Muscle layer of colon (tissue), 2 donors: ENCODE measurements around the gene EYS.

Experiments used
- H3K27ac ChIP-seq: one replicate; pipeline ENCODE4 v1.7.0; 2013; ENCODE audit warnings: low read depth, mild to moderate bottlenecking, low read length, moderate library complexity
- H3K27me3 ChIP-seq, 2 donors: one replicate each; pipeline ENCODE4 v1.7.0; 2013; ENCODE audit warnings: low read length in 2 of 2, mild to moderate bottlenecking in 2 of 2; ENCODE audit not compliant: insufficient read depth in 2 of 2, control insufficient read depth in 1 of 2
- H3K36me3 ChIP-seq: one replicate; pipeline ENCODE4 v1.7.0; 2013; ENCODE audit warnings: mild to moderate bottlenecking, low read length; ENCODE audit not compliant: insufficient read depth
- H3K4me1 ChIP-seq: one replicate; pipeline ENCODE4 v1.7.0; 2013; ENCODE audit warnings: mild to moderate bottlenecking, low read length; ENCODE audit not compliant: insufficient read depth
- H3K4me3 ChIP-seq, 2 donors: one replicate each; pipeline ENCODE4 v1.7.0; 2013; ENCODE audit warnings: low read length in 2 of 2, low read depth in 1 of 2, mild to moderate bottlenecking in 1 of 2, moderate library complexity in 1 of 2
- H3K9ac ChIP-seq: one replicate; pipeline ENCODE4 v1.7.0; 2013; ENCODE audit warnings: low read length
- H3K9me3 ChIP-seq: one replicate; pipeline ENCODE4 v1.7.0; 2013; ENCODE audit warnings: mild to moderate bottlenecking, low read length
- donor health status: abdominal sarcoma.
- donor health status: Adenocarcinoma of cecum.

EYS gene

GRCh38 chr6:65149841-65150240 lies 557.2 kb downstream of the EYS start:
- no peaks in the 10 kb centered on the region for H3K4me1 ChIP-seq

GRCh38 chr6:65148839-65149238 lies 558.2 kb downstream of the EYS start:
- no peaks in the 10 kb centered on the region for H3K36me3 ChIP-seq
- no peaks in the 10 kb centered on the region for H3K9me3 ChIP-seq
- no peak overlapping the region for H3K4me3 ChIP-seq

More at GRCh38 chr6:65149841-65150240, 557.2 kb downstream of the EYS start:
- Histone ChIP-seq H3K27ac (no peak overlapping the region), H3K4me3 (no peak overlapping the region), H3K9ac (no peak overlapping the region), H3K9me3 (no peaks in the 10 kb centered on the region), H3K36me3 (no peaks in the 10 kb centered on the region), H3K27me3 (no peaks in the 10 kb centered on the region)

GRCh38 chr6:65135567-65135966 lies 571.5 kb downstream of the EYS start:
- Histone ChIP-seq H3K27me3 (no peaks in the 10 kb centered on the region), H3K4me3 (no peak overlapping the region), H3K27ac (no peak overlapping the region), H3K36me3 (no peaks in the 10 kb centered on the region), H3K9me3 (no peaks in the 10 kb centered on the region), H3K9ac (no peak overlapping the region), H3K4me1 (no peaks in the 10 kb centered on the region)

More at GRCh38 chr6:65148839-65149238, 558.2 kb downstream of the EYS start:
- H3K4me1 ChIP-seq: no peaks in the 10 kb centered on the region
- no peak overlapping the region for H3K9ac ChIP-seq
- no peaks in the 10 kb centered on the region for H3K27me3 ChIP-seq
- H3K27ac ChIP-seq: no peak overlapping the region

DNA sequence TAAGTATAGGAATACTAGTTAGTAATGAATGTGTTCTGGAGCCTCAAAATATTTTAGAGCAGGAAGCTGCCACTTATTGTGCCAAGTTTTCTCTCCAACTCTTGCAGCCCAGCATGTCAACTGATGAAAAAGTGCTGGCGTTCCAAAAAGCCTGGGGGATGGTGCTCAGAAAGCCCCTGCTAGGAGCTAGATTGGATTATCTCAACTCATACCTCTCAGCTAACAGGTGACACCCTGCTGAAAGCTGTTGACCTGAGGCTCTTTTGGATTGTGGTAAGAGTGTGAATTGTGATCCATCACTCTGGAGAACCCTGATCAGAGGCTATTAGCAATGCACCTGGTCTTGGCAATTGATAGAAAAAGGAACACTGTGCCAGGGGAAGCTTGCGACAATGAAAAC lies 580.4 kb downstream of the EYS start:
- H3K27ac ChIP-seq: no peak overlapping the region
- no peaks in the 10 kb centered on the region for H3K27me3 ChIP-seq
- H3K4me1 ChIP-seq: no peaks in the 10 kb centered on the region
- H3K4me3 ChIP-seq: no peak overlapping the region
- H3K36me3 ChIP-seq: no peaks in the 10 kb centered on the region
- no peak overlapping the region for H3K9ac ChIP-seq
- H3K9me3 ChIP-seq: no peaks in the 10 kb centered on the region

DNA sequence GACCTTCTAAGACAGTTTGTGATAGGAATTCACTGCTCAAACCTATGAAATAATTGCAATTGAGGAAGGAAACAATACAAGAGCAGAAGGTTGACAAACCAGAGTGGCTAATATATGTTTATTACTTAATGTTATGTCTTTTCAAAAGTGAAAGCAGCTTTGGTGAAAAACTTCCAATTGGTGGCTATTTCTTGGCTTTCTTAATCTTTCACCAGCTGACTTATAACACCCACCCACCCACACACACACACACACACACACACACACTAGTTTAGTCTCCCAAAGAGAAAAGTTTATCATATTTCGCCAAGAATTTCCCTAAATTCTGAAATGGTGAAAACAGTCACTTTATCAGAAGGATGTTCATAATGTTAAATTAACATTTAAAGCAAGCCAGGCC lies 583.5 kb downstream of the EYS start:
- Histone ChIP-seq H3K27ac (no peak overlapping the region), H3K27me3 (no peaks in the 10 kb centered on the region), H3K36me3 (no peaks in the 10 kb centered on the region), H3K9ac (no peak overlapping the region), H3K4me1 (no peaks in the 10 kb centered on the region), H3K4me3 (no peak overlapping the region), H3K9me3 (no peaks in the 10 kb centered on the region)

DNA sequence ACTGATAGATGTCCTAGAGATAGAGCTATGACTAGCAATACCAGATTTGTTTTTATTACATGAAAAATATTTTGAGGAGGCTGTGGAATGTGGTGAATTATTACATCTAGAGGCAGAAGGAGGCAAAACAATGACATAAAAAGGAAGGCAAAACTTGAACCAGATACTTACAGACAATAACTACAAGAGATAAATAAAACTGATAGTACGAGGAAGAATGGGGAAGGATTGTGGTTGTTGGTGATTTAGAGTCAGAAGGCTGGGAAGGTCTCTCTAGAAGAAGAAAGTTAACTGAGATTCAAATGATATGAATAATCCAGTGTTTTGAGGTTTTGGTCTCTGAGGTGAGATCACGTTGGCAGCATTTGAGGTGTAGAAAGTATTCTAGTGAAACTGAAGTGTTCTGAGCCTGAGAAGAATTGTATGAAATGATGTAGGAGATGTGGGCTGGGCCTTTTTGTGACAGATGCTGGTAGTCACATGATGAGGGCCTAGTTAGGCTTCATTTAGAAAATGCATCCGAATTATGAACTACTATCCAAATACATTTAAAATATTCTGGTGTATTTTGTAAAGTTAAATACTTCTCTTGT lies 589.1 kb downstream of the EYS start:
- H3K4me3 ChIP-seq: no peak overlapping the region
- no peaks in the 10 kb centered on the region for H3K9me3 ChIP-seq
- no peak overlapping the region for H3K9ac ChIP-seq
- no peak overlapping the region for H3K27ac ChIP-seq
- H3K36me3 ChIP-seq: no peaks in the 10 kb centered on the region
- H3K27me3 ChIP-seq: no peaks in the 10 kb centered on the region
- no peaks in the 10 kb centered on the region for H3K4me1 ChIP-seq

DNA sequence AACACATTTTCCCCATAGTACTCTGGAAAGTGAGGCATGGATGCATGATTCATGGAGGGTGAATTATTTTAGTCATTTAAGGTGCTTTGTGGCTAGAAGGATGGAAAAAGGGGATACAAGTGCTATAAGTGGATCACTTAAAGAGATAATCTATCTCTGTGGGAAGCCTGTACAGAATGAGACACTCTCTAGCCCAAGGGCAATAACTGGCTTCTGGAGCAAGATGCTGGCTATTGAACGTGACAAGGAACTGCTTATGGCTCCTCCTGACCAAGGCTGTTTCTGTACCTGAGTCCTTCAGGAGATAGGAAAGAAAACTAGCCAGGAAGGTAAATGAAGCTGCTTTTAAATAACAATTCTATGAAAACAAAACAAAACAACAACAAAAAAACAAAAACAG lies 590.7 kb downstream of the EYS start:
- Histone ChIP-seq H3K36me3 (no peaks in the 10 kb centered on the region), H3K27ac (no peak overlapping the region), H3K27me3 (no peaks in the 10 kb centered on the region), H3K4me1 (no peaks in the 10 kb centered on the region), H3K9me3 (no peaks in the 10 kb centered on the region), H3K4me3 (no peak overlapping the region), H3K9ac (no peak overlapping the region)

- H3K4me1 ChIP-seq: no peaks in the 10 kb centered on the region
- H3K36me3 ChIP-seq: no peaks in the 10 kb centered on the region
- H3K9me3 ChIP-seq: no peaks in the 10 kb centered on the region
- H3K27me3 ChIP-seq: no peaks in the 10 kb centered on the region
- no peak overlapping the region for H3K9ac ChIP-seq
- no peak overlapping the region for H3K4me3 ChIP-seq
- H3K27ac ChIP-seq: no peak overlapping the region
Observed at GRCh38 chr6:65113581-65113980, 593.4 kb downstream of the EYS start.

DNA sequence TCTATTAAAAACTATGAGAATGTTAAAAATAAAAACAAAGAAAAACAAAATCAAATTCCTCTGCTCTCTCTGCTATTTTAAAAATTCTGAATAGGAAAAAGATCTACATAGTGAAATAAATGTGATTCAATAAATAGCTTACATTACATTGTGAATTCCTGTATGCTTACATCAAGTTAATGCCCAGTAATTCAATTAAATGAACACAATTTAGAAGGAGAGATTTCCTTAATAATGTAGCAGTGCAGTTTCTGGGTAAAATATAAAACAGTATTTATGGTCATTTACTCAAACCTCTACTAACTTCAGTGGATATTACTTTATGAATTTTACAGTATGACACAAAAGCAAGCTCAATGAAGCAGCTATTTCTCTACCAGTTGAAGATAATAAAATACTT lies 594.6 kb downstream of the EYS start:
- no peaks in the 10 kb centered on the region for H3K9me3 ChIP-seq
- H3K4me1 ChIP-seq: no peaks in the 10 kb centered on the region
- H3K9ac ChIP-seq: no peak overlapping the region
- H3K36me3 ChIP-seq: no peaks in the 10 kb centered on the region
- H3K4me3 ChIP-seq: no peak overlapping the region
- H3K27me3 ChIP-seq: no peaks in the 10 kb centered on the region
- no peak overlapping the region for H3K27ac ChIP-seq

DNA sequence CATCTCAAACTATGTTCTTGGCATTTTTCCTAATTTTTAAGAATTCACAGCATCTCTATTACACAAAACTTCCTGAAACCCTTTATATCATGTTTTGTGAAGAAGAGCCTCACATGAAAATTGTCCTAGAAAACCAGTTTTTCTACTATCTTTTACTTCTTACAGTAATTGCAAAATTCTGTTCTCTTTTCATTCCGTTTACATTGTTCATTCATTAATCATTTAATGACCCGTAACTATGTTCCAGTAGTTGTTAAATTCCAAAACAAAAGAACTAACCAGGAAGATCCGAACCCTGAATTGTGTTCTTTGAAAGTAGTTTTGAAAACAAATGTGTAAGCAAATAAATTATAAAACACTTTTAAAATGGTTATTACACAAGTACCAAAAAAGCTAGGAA lies 597.0 kb downstream of the EYS start:
- Histone ChIP-seq H3K9me3 (no peaks in the 10 kb centered on the region), H3K4me1 (no peaks in the 10 kb centered on the region), H3K36me3 (no peaks in the 10 kb centered on the region), H3K27me3 (no peaks in the 10 kb centered on the region), H3K4me3 (no peak overlapping the region), H3K9ac (no peak overlapping the region), H3K27ac (no peak overlapping the region)

- H3K27ac ChIP-seq: no peak overlapping the region
- H3K9ac ChIP-seq: no peak overlapping the region
- no peaks in the 10 kb centered on the region for H3K9me3 ChIP-seq
- no peaks in the 10 kb centered on the region for H3K4me1 ChIP-seq
- H3K27me3 ChIP-seq: no peaks in the 10 kb centered on the region
- H3K4me3 ChIP-seq: no peak overlapping the region
- no peaks in the 10 kb centered on the region for H3K36me3 ChIP-seq
Observed at GRCh38 chr6:65098349-65098748, 608.7 kb downstream of the EYS start.

DNA sequence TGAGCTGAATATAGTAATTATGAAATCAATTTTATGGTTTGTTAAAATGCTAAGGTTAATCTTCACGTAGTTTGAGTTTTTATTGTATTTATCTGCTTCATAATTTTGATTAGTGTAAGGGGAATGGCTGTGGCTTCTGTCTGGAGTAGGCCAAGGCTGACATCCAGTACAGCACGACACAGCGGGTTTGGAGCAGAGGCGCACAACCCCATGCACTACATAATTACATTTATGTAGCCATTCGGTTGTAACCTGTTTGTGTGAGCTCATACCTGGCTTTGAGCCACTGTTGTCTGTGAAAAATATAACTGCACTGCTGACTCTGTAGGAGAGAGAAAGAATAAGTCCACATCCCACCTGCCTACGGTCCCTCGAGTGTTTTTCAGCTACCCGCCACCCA lies 615.5 kb downstream of the EYS start:
- H3K4me1 ChIP-seq: no peaks in the 10 kb centered on the region
- no peak overlapping the region for H3K9ac ChIP-seq
- H3K36me3 ChIP-seq: no peaks in the 10 kb centered on the region
- no peaks in the 10 kb centered on the region for H3K9me3 ChIP-seq
- no peak overlapping the region for H3K4me3 ChIP-seq
- no peak overlapping the region for H3K27ac ChIP-seq
- no peaks in the 10 kb centered on the region for H3K27me3 ChIP-seq
